ENCODE results near the gene DRC1. TPM values are rescaled to one million over a fixed set of nuclear protein-coding genes. Genes with fewer than 3 reads are reported as not detected.

The DRC1 gene
- total and polyA plus RNA-seq, 12 donors = 0.10 to 0.56 (median 0.14) TPM; not detected in 7

DNA sequence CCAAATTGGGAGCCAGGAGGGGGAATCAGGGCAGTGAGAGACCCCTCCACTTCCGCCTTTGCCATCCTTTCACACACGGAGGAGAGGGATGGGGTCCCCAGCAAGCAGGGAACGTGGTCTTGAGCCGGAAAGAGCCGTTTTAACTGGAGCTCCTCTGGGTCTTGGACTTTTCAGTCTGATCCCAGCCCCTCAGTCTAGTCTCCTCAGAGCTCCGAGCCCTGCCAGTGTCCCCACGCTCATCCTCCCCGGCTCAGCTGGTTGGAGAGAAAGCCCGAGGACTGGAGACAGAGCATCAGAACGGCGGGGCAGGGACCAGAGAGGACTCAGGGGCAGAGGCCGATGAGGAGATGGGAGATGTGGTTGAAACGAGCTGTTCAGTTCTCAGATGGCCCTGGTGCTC lies 102.3 kb downstream of the DRC1 start:
- TF ChIP-seq POLR2A (IDR thresholded peaks at IDR 0.05) = no peak
- TF ChIP-seq, protein P1, sequence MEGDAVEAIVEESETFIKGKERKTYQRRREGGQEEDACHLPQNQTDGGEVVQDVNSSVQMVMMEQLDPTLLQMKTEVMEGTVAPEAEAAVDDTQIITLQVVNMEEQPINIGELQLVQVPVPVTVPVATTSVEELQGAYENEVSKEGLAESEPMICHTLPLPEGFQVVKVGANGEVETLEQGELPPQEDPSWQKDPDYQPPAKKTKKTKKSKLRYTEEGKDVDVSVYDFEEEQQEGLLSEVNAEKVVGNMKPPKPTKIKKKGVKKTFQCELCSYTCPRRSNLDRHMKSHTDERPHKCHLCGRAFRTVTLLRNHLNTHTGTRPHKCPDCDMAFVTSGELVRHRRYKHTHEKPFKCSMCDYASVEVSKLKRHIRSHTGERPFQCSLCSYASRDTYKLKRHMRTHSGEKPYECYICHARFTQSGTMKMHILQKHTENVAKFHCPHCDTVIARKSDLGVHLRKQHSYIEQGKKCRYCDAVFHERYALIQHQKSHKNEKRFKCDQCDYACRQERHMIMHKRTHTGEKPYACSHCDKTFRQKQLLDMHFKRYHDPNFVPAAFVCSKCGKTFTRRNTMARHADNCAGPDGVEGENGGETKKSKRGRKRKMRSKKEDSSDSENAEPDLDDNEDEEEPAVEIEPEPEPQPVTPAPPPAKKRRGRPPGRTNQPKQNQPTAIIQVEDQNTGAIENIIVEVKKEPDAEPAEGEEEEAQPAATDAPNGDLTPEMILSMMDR (IDR thresholded peaks at IDR 0.05) = no peak
- intact Hi-C loops (cut with DNase I) = loop anchor here (2.0 to 10.0 kb wide), 2 partner anchors 71 to 241 kb away; no protein-coding TSS in a partner anchor
- Histone ChIP-seq H3K4me1 (replicated peaks in 1 of 2) (peaks cover 0 to 11% of the 10 kb centered on the region in 2 donors), H3K36me3 (replicated peaks in 1 of 2) (no peaks in the 10 kb centered on the region), H3K9me3 (replicated peaks in 1 of 3) (no peaks in the 10 kb centered on the region), H3K4me3 (no peak overlapping the region), H3K27ac (no peak overlapping the region), H3K27me3 (no peaks in the 10 kb centered on the region)
- DNase-seq = no peak
- 57 to 85% (median 68%) methylated on average over 13 of the region's 13 CpGs for WGBS, 4 donors

DNA sequence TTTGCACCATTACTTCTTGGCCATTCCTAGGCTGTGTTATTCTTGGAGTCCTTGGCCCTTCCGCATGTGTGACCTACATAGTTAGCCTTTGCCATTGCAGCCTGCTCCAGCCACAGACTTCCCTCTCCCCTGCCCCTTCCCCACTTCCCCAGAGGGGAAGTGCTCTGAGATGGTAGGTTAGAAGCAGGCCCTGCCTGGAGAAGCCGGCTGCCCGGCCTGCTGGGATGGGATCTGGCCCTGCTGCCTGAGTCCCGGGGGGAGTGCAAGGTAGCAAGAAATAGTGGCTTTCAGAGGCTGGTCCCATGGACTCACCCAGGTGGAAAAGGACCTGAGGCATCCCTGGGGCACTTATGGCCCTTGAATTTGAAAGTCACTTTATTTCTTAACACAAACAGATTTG lies 104.6 kb downstream of the DRC1 start:
- peaks cover 0 to 11% of the 10 kb centered on the region in 2 donors for H3K4me1 ChIP-seq (replicated peaks in 1 of 2)
- intact Hi-C loops (cut with DNase I) = loop anchor here in 1 of 2 donors (10.0 kb wide), 1 partner anchor 239 kb away; no protein-coding TSS in a partner anchor
- H3K9me3 ChIP-seq (replicated peaks in 1 of 3) = no peaks in the 10 kb centered on the region
- TF ChIP-seq, protein P1 (IDR thresholded peaks at IDR 0.05) = no peak
- TF ChIP-seq POLR2A (IDR thresholded peaks at IDR 0.05) = no peak
- 67 to 84% (median 72%) methylated on average over 3 to 4 of the region's 4 CpGs for WGBS, 4 donors
- no peak for DNase-seq
- no peaks in the 10 kb centered on the region for H3K36me3 ChIP-seq (replicated peaks in 1 of 2)
- H3K4me3 ChIP-seq = no peak overlapping the region
- no peak overlapping the region for H3K27ac ChIP-seq
- no peaks in the 10 kb centered on the region for H3K27me3 ChIP-seq

Other genes with a start within 250 kb of the DRC1 start
- 1 to 10 TPM in 7 of 9 donors, under 1 TPM in 1, not detected in 1; 0.55 to 2.5 (median 1.6) TPM for gene GAREM2, start 228.8 kb upstream of the DRC1 start, total RNA-seq
- gene GAREM2, start 228.8 kb upstream of the DRC1 start, polyA plus RNA-seq = 1 to 10 TPM in 1 of 3 donors, under 1 TPM in 2; 0.57 to 1.0 (median 0.77) TPM
- gene HADHA, start 157.3 kb upstream of the DRC1 start, total RNA-seq = 100 to 1,000 TPM; 154 to 353 (median 222) TPM
- 100 to 1,000 TPM in 1 of 3 donors, 10 to 100 TPM in 2; 43.8 to 309 (median 57.5) TPM for gene HADHA, start 157.3 kb upstream of the DRC1 start, polyA plus RNA-seq
- gene HADHB, start 157.0 kb upstream of the DRC1 start, total RNA-seq = 100 to 1,000 TPM; 304 to 496 (median 366) TPM
- gene HADHB, start 157.0 kb upstream of the DRC1 start, polyA plus RNA-seq = 100 to 1,000 TPM in 2 of 3 donors, 10 to 100 TPM in 1; 69.6 to 420 (median 112) TPM
- 10 to 100 TPM in 8 of 9 donors, 1 to 10 TPM in 1; 8.1 to 45.4 (median 22.7) TPM for gene SELENOI, start 55.8 kb upstream of the DRC1 start, total RNA-seq
- 10 to 100 TPM in 1 of 3 donors, 1 to 10 TPM in 2; 1.9 to 25.8 (median 3.2) TPM for gene SELENOI, start 55.8 kb upstream of the DRC1 start, polyA plus RNA-seq
- gene ADGRF3, start 55.1 kb upstream of the DRC1 start, total RNA-seq = under 1 TPM in 6 of 9 donors, not detected in 3; 0.07 to 0.75 (median 0.22) TPM
- gene ADGRF3, start 55.1 kb upstream of the DRC1 start, polyA plus RNA-seq = under 1 TPM; 0.13 to 0.17 (median 0.16) TPM
- 1 to 10 TPM in 5 of 9 donors, under 1 TPM in 4; 0.18 to 2.0 (median 1.1) TPM for gene OTOF, start 76.2 kb downstream of the DRC1 start, total RNA-seq
- 1 to 10 TPM in 2 of 3 donors, under 1 TPM in 1; 0.33 to 1.6 (median 1.1) TPM for gene OTOF, start 76.2 kb downstream of the DRC1 start, polyA plus RNA-seq
- 1 to 10 TPM in 7 of 9 donors, not detected in 2; 2.2 to 6.9 (median 3.5) TPM for gene CIB4, start 239.4 kb downstream of the DRC1 start, total RNA-seq
- 10 to 100 TPM in 1 of 3 donors, 1 to 10 TPM in 2; 3.3 to 10.1 (median 5.3) TPM for gene CIB4, start 239.4 kb downstream of the DRC1 start, polyA plus RNA-seq